Hepatocyte (in vitro differentiated cells): ENCODE results near the gene TASP1. TPM values are rescaled to one million over a fixed set of nuclear protein-coding genes. Genes with fewer than 3 reads are reported as not detected.

Source experiments
- DNase-seq: peaks from one replicate; pipeline ENCODE4 v3.0.0-alpha.2; 2016; ENCODE audit warnings: low spot score
- H2AFZ ChIP-seq: fragments of 200-600 bp; sonication (generic); 2 replicates; pipeline ENCODE4 v1.6.0; 2016; ENCODE audit warnings: antibody characterized with exemption, mild to moderate bottlenecking
- H3K27ac ChIP-seq: fragments of 200-600 bp; sonication (generic); 2 replicates; pipeline ENCODE4 v1.5.1; 2016; ENCODE audit warnings: mild to moderate bottlenecking
- H3K27me3 ChIP-seq: fragments of 200-600 bp; sonication (generic); 2 replicates; pipeline ENCODE4 v1.6.1; 2016
- H3K36me3 ChIP-seq: fragments of 200-600 bp; sonication (generic); replicated peaks from 2 replicates; pipeline ENCODE4 v1.5.1; 2016; ENCODE audit warnings: low read depth; ENCODE audit not compliant: insufficient read depth
- H3K4me1 ChIP-seq: fragments of 200-600 bp; sonication (generic); 2 replicates; pipeline ENCODE4 v1.5.1; 2016; ENCODE audit warnings: mild to moderate bottlenecking, moderate library complexity; ENCODE audit not compliant: insufficient read depth
- H3K4me2 ChIP-seq: fragments of 200-600 bp; sonication (generic); 2 replicates; pipeline ENCODE4 v1.6.0; 2016
- H3K4me3 ChIP-seq: fragments of 200-600 bp; sonication (generic); 2 replicates; pipeline ENCODE4 v1.5.1; 2016; ENCODE audit warnings: mild to moderate bottlenecking
- H3K79me2 ChIP-seq: fragments of 200-600 bp; sonication (generic); 2 replicates; pipeline ENCODE4 v1.6.0; 2017; ENCODE audit warnings: mild to moderate bottlenecking
- H3K9me2 ChIP-seq: fragments of 200-600 bp; sonication (generic); replicated peaks from 2 replicates; pipeline ENCODE4 v1.6.0; 2017; ENCODE audit warnings: mild to moderate bottlenecking; ENCODE audit not compliant: insufficient read depth
- H3K9me3 ChIP-seq: fragments of 200-600 bp; sonication (generic); 2 replicates; pipeline ENCODE4 v1.5.1; 2016; ENCODE audit warnings: low read depth, mild to moderate bottlenecking
- H4K20me1 ChIP-seq: fragments of 200-600 bp; sonication (generic); 2 replicates; pipeline ENCODE4 v1.6.0; 2016; ENCODE audit warnings: mild to moderate bottlenecking; ENCODE audit not compliant: insufficient read depth, poor library complexity, severe bottlenecking
- EZH2 ChIP-seq: fragments of 200-600 bp; sonication (generic); IDR thresholded peaks from 2 replicates; pipeline ENCODE4 v1.6.1; 2016; ENCODE audit warnings: antibody characterized with exemption, mild to moderate bottlenecking, borderline replicate concordance
- EZH2phosphoT487 ChIP-seq: fragments of 200-600 bp; sonication (generic); IDR thresholded peaks from one replicate; pipeline ENCODE4 v1.6.1; 2018; ENCODE audit warnings: antibody characterized with exemption, mild to moderate bottlenecking, low read depth, moderate library complexity; ENCODE audit not compliant: unreplicated experiment, severe bottlenecking
- WGBS: methylation state at CpG from one replicate; pipeline ENCODE4 v1.1.6; 2016; ENCODE audit warnings: low lambda C conversion rate; ENCODE audit errors: missing lambda C conversion rate; 5-methylcytosine and 5-hydroxymethylcytosine counted together
- polyA plus RNA-seq: library from polyadenylated mRNA; unstranded; fragments of >200 nt; fragmentation: Nextera tagmentation; extraction: Ambion mirVana; gene quantifications from 2 replicates; pipeline ENCODE4 v1.2.1, GENCODE V29; 2016
- total RNA-seq: library from RNA; depleted of rRNA; stranded (reverse); fragments of >200 nt; gene quantifications from 2 replicates; pipeline ENCODE4 v1.2.3, GENCODE V29; 2014
- TF ChIP-seq, protein P1 (sequence below): fragments of 200-600 bp; sonication (generic); IDR thresholded peaks from 2 replicates; pipeline ENCODE4 v1.5.1; 2016; ENCODE audit warnings: antibody characterized with exemption, mild to moderate bottlenecking; ENCODE audit not compliant: poor library complexity

TASP1 gene
- total and polyA plus RNA-seq, 2 experiments from 2014 or later: 11.1 to 12.9 TPM

DNA sequence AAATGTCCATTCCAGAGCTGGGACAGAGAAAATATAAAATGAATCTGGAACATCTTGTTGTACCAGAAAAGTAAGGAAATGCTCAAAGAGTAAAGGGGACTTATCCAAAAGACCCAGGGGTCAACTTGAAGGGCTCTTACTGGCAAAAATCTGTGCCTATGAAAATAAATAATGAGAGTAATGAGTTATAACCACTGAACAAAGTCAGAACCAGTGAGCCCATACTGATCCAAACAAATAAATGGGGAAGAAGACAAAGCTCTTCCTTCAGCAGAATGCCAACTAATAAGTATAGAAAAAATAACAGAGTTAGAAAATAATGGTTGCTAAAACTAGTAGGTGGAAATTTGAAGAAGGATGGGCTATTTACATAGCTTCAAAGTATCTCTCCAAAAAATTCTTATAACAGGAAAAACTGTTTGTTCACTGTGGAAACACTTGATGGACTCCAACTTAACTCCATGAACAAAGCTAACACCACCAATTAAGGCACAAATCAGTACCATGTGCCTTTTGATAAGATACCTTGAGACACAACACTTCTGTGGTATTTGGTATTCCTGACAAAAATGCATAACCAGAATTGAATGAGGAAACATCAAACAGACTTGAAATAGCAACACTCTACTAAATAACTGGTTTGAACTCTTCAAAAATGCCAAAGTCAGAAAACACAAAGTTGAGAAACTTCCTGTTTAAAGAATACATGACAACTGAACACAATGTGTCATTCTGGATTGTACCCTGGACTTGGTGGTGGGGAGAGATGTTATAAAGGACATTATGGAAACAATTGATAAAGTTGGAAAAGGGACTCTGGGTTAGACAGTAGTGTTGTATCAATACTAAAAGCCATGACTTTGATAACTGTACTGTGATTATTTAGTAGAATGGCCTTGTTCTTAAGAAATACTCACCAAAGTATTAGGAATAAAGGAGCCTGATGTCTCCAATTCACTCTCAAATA is 220.2 kb downstream of the TASP1 start:
- Histone ChIP-seq H3K36me3 (no peaks in the 10 kb centered on the region), H3K9me3 (no peaks in the 10 kb centered on the region), H3K27ac (peak overlapping the region; percentile 1), H4K20me1 (no peaks in the 10 kb centered on the region), H3K27me3 (no peaks in the 10 kb centered on the region), H3K4me3 (no peak overlapping the region), H3K9me2 (no peaks in the 10 kb centered on the region), H3K4me1 (peaks cover 20% of the 10 kb centered on the region), H2AFZ (no peak overlapping the region), H3K79me2 (no peaks in the 10 kb centered on the region), H3K4me2 (no peak overlapping the region)
- DNase-seq: no peak
- TF ChIP-seq, protein P1, sequence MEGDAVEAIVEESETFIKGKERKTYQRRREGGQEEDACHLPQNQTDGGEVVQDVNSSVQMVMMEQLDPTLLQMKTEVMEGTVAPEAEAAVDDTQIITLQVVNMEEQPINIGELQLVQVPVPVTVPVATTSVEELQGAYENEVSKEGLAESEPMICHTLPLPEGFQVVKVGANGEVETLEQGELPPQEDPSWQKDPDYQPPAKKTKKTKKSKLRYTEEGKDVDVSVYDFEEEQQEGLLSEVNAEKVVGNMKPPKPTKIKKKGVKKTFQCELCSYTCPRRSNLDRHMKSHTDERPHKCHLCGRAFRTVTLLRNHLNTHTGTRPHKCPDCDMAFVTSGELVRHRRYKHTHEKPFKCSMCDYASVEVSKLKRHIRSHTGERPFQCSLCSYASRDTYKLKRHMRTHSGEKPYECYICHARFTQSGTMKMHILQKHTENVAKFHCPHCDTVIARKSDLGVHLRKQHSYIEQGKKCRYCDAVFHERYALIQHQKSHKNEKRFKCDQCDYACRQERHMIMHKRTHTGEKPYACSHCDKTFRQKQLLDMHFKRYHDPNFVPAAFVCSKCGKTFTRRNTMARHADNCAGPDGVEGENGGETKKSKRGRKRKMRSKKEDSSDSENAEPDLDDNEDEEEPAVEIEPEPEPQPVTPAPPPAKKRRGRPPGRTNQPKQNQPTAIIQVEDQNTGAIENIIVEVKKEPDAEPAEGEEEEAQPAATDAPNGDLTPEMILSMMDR: no peak
- TF ChIP-seq EZH2 (no peak), EZH2phosphoT487 (no peak)

DNA sequence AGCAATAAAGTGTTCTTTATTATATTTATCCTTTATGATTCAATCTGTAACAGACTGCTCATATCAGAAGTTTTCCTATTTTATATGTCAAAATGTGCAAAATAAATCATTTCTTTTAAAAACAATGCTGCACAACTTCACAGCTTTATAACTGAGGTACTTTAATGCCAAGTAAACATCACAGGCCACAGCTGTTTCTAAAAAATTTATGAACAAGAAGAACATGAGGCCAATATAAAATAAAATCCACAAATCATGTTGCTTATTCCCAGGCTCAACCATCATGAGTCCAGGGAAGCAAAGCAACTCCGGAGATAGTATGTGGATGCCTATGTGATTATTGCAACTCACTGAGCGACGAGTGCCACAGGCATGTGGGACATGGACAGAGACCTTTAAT is 222.2 kb downstream of the TASP1 start:
- Histone ChIP-seq H4K20me1 (no peaks in the 10 kb centered on the region), H3K27me3 (no peaks in the 10 kb centered on the region), H2AFZ (no peak overlapping the region), H3K36me3 (no peaks in the 10 kb centered on the region), H3K9me2 (no peaks in the 10 kb centered on the region), H3K27ac (no peak overlapping the region), H3K79me2 (no peaks in the 10 kb centered on the region), H3K9me3 (no peaks in the 10 kb centered on the region), H3K4me1 (peaks cover 26% of the 10 kb centered on the region), H3K4me2 (no peak overlapping the region), H3K4me3 (no peak overlapping the region)
- 97% methylated on average over 3 of the region's 3 CpGs for WGBS
- DNase-seq: no peak
- TF ChIP-seq EZH2: no peak
- TF ChIP-seq, protein P1: no peak
- TF ChIP-seq EZH2phosphoT487: no peak

GRCh38 chr20:13412806-13413445 is 225.8 kb downstream of the TASP1 start:
- no peak for DNase-seq
- Histone ChIP-seq H3K27me3 (no peaks in the 10 kb centered on the region), H2AFZ (no peak overlapping the region), H3K27ac (no peak overlapping the region), H3K4me1 (peaks cover 6% of the 10 kb centered on the region), H3K9me2 (no peaks in the 10 kb centered on the region), H4K20me1 (no peaks in the 10 kb centered on the region), H3K36me3 (no peaks in the 10 kb centered on the region), H3K4me3 (no peak overlapping the region), H3K4me2 (no peak overlapping the region), H3K9me3 (no peaks in the 10 kb centered on the region), H3K79me2 (no peaks in the 10 kb centered on the region)
- TF ChIP-seq EZH2phosphoT487 (no peak), EZH2 (no peak)
- TF ChIP-seq, protein P1: no peak
- 63% methylated on average over 3 of the region's 3 CpGs for WGBS
